Neural cell (in vitro differentiated cells): Measurements from ENCODE around the gene AFG1L. TPM values are rescaled to one million over a fixed set of nuclear protein-coding genes. Genes with fewer than 3 reads are reported as not detected.

Experiments
- H2AFZ ChIP-seq: fragments of 200-600, 300-800 bp; sonication (generic), shearing (Covaris generic); 2 replicates; pipeline ENCODE4 v1.6.0; 2014; ENCODE audit warnings: low read depth, mild to moderate bottlenecking, antibody characterized with exemption, low read length, moderate library complexity
- H3F3A ChIP-seq: fragments of 200-600 bp; shearing (Covaris generic); 2 replicates; pipeline ENCODE4 v1.6.1; 2016; ENCODE audit warnings: mild to moderate bottlenecking, moderate library complexity, mixed read lengths, antibody characterized with exemption, low read length; ENCODE audit not compliant: insufficient read depth, poor library complexity, severe bottlenecking
- H3K27ac ChIP-seq: fragments of 200-600, 300-800 bp; sonication (generic), shearing (Covaris generic); 2 replicates; pipeline ENCODE4 v1.5.1; 2014; ENCODE audit warnings: mild to moderate bottlenecking, low read length, moderate library complexity
- H3K27me3 ChIP-seq: fragments of 300-800, 200-600 bp; sonication (generic), shearing (Covaris generic); 2 replicates; pipeline ENCODE4 v1.6.0; 2014; ENCODE audit warnings: mild to moderate bottlenecking, low read depth, low read length, moderate library complexity; ENCODE audit not compliant: insufficient read depth
- H3K36me3 ChIP-seq: fragments of 300-800, 200-600 bp; sonication (generic), shearing (Covaris generic); 2 replicates; pipeline ENCODE4 v1.5.1; 2014; ENCODE audit warnings: mild to moderate bottlenecking, antibody characterized with exemption, low read length, moderate library complexity; ENCODE audit not compliant: insufficient read depth
- H3K4me2 ChIP-seq: fragments of 300-800, 200-600 bp; sonication (generic), shearing (Covaris generic); 2 replicates; pipeline ENCODE4 v1.6.0; 2014; ENCODE audit warnings: mild to moderate bottlenecking, low read length
- H3K4me3 ChIP-seq: fragments of 300-800, 200-600 bp; sonication (generic), shearing (Covaris generic); 2 replicates; pipeline ENCODE4 v1.5.1; 2014; ENCODE audit warnings: mild to moderate bottlenecking, low read length, moderate library complexity
- H3K79me2 ChIP-seq: fragments of 200-600 bp; shearing (Covaris generic); replicated peaks from 2 replicates; pipeline ENCODE4 v1.6.0; 2014; ENCODE audit warnings: mild to moderate bottlenecking, low read length, moderate library complexity; ENCODE audit not compliant: insufficient read depth
- H3K9ac ChIP-seq: fragments of 300-800, 200-600 bp; sonication (generic), shearing (Covaris generic); 2 replicates; pipeline ENCODE4 v1.6.1; 2016; ENCODE audit warnings: mild to moderate bottlenecking, low read length, mixed read lengths
- H3K9me2 ChIP-seq: fragments of 200-600 bp; shearing (Covaris generic); 2 replicates; pipeline ENCODE4 v1.6.1; 2016; ENCODE audit warnings: mild to moderate bottlenecking, low read length, mixed read lengths; ENCODE audit not compliant: insufficient read depth
- H3K9me3 ChIP-seq: fragments of 200-600, 300-800 bp; sonication (generic), shearing (Covaris generic); 2 replicates; pipeline ENCODE4 v1.6.1; 2016; ENCODE audit warnings: mild to moderate bottlenecking, mixed run types, low read length, moderate library complexity, mixed read lengths
- H4K20me1 ChIP-seq: fragments of 200-600 bp; shearing (Covaris generic); 2 replicates; pipeline ENCODE4 v1.6.1; 2016; ENCODE audit warnings: mild to moderate bottlenecking, mixed run types; ENCODE audit not compliant: insufficient read depth
- EP300 ChIP-seq: fragments of 450-650 bp; conservative IDR thresholded peaks from 2 replicates; pipeline ENCODE4 v1.6.1; 2014; ENCODE audit warnings: antibody characterized with exemption, mild to moderate bottlenecking, moderate library complexity; ENCODE audit not compliant: poor library complexity, severe bottlenecking
- EZH2 ChIP-seq: fragments of 200-600, 300-800 bp; shearing (Covaris generic), sonication (generic); IDR thresholded peaks from 2 replicates; pipeline ENCODE4 v1.6.1; 2014; ENCODE audit warnings: antibody characterized with exemption, low read length, borderline replicate concordance, mild to moderate bottlenecking; ENCODE audit not compliant: insufficient read depth, poor library complexity, severe bottlenecking
- MXI1 ChIP-seq: fragments of 450-650 bp; conservative IDR thresholded peaks from 2 replicates; pipeline ENCODE4 v1.6.1; 2014; ENCODE audit warnings: antibody characterized with exemption, mild to moderate bottlenecking; ENCODE audit not compliant: poor library complexity, severe bottlenecking
- POLR2AphosphoS5 ChIP-seq: IDR thresholded peaks from 2 replicates; pipeline ENCODE4 v1.6.1; 2012
- RAD21 ChIP-seq: fragments of 450-650 bp; conservative IDR thresholded peaks from 2 replicates; pipeline ENCODE4 v1.6.1; 2014; ENCODE audit warnings: antibody characterized with exemption, mild to moderate bottlenecking, moderate library complexity
- SMC3 ChIP-seq: fragments of 450-650 bp; conservative IDR thresholded peaks from 2 replicates; pipeline ENCODE4 v1.6.1; 2014; ENCODE audit warnings: antibody characterized with exemption, mild to moderate bottlenecking, moderate library complexity; ENCODE audit not compliant: poor library complexity
- TAF1 ChIP-seq: IDR thresholded peaks from 2 replicates; pipeline ENCODE4 v1.6.1; 2012; ENCODE audit warnings: low read depth
- polyA plus RNA-seq: library from polyadenylated mRNA; depleted of rRNA; stranded (reverse); fragments of >200 nt; gene quantifications from 2 replicates; pipeline ENCODE4 v1.2.3, GENCODE V29; 2014
- TF ChIP-seq, protein P1 (sequence below): IDR thresholded peaks from 2 replicates; pipeline ENCODE4 v1.6.1; 2012; ENCODE audit warnings: borderline replicate concordance
- TF ChIP-seq, protein P2 (sequence below): fragments of 450-650 bp; IDR thresholded peaks from 2 replicates; pipeline ENCODE4 v1.5.1; 2014; ENCODE audit warnings: antibody characterized with exemption, mild to moderate bottlenecking, moderate library complexity; ENCODE audit not compliant: poor library complexity, severe bottlenecking

AFG1L gene
- polyA plus RNA-seq, 1 donor from 2014 or later: 3.3 TPM

DNA sequence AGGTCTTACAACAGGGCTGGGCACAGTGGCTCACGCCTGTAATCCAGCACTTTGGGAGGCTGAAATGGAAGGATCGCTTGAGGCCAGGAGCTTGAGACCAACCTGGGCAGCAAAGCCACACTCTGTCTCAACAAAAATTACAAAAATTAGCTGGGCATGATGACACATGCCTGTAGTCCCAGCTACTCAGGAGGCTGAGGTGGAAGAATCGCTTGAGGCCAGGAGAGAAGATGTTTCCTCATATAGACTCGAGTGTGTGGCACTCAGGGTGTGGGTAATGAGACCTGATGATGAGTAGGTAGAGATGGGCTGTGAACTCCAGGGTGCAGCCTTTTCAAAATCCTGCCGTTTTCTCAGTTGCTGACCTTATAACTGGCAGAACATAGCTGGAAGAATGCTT lies 140.5 kb downstream of the AFG1L start:
- Histone ChIP-seq H3K9me2 (no peaks in the 10 kb centered on the region), H3F3A (no peaks in the 10 kb centered on the region), H3K27me3 (no peaks in the 10 kb centered on the region), H3K36me3 (no peaks in the 10 kb centered on the region), H3K9ac (no peak overlapping the region), H3K9me3 (no peaks in the 10 kb centered on the region), H2AFZ (no peak overlapping the region), H3K79me2 (no peaks in the 10 kb centered on the region), H4K20me1 (no peaks in the 10 kb centered on the region), H3K27ac (no peak overlapping the region), H3K4me2 (no peak overlapping the region), H3K4me3 (no peak overlapping the region)
- TF ChIP-seq EZH2 (no peak), SMC3 (no peak), EP300 (no peak)
- TF ChIP-seq, protein P1, sequence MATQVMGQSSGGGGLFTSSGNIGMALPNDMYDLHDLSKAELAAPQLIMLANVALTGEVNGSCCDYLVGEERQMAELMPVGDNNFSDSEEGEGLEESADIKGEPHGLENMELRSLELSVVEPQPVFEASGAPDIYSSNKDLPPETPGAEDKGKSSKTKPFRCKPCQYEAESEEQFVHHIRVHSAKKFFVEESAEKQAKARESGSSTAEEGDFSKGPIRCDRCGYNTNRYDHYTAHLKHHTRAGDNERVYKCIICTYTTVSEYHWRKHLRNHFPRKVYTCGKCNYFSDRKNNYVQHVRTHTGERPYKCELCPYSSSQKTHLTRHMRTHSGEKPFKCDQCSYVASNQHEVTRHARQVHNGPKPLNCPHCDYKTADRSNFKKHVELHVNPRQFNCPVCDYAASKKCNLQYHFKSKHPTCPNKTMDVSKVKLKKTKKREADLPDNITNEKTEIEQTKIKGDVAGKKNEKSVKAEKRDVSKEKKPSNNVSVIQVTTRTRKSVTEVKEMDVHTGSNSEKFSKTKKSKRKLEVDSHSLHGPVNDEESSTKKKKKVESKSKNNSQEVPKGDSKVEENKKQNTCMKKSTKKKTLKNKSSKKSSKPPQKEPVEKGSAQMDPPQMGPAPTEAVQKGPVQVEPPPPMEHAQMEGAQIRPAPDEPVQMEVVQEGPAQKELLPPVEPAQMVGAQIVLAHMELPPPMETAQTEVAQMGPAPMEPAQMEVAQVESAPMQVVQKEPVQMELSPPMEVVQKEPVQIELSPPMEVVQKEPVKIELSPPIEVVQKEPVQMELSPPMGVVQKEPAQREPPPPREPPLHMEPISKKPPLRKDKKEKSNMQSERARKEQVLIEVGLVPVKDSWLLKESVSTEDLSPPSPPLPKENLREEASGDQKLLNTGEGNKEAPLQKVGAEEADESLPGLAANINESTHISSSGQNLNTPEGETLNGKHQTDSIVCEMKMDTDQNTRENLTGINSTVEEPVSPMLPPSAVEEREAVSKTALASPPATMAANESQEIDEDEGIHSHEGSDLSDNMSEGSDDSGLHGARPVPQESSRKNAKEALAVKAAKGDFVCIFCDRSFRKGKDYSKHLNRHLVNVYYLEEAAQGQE: no peak

DNA sequence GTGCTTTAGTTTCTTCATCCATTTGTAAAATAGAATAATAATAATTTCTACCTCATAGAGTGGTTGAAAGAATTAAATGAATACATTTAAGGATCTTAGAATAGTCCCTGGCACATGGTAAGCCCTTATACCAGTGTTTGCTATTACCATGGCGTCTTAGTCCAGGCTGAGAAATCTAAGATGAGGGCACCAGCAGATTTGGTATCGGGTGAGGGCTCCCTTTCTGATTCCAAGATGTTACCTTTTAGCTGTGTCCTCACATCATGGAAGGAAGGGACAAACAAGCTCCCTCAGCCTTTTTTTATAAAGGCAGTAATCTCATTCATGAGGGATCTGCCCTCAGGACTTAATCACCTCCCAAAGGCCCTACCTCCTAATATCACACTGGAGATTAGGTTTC lies 141.9 kb downstream of the AFG1L start:
- no peak overlapping the region for H2AFZ ChIP-seq
- H3K9me3 ChIP-seq: no peaks in the 10 kb centered on the region
- no peaks in the 10 kb centered on the region for H3K79me2 ChIP-seq
- no peak overlapping the region for H3K27ac ChIP-seq
- no peaks in the 10 kb centered on the region for H3K36me3 ChIP-seq
- no peaks in the 10 kb centered on the region for H4K20me1 ChIP-seq
- no peak for TF ChIP-seq MXI1
- TF ChIP-seq SMC3: no peak
- no peak for TF ChIP-seq RAD21
- TF ChIP-seq EZH2: no peak
- no peak for TF ChIP-seq EP300
- no peak for TF ChIP-seq TAF1
- TF ChIP-seq, protein P2, sequence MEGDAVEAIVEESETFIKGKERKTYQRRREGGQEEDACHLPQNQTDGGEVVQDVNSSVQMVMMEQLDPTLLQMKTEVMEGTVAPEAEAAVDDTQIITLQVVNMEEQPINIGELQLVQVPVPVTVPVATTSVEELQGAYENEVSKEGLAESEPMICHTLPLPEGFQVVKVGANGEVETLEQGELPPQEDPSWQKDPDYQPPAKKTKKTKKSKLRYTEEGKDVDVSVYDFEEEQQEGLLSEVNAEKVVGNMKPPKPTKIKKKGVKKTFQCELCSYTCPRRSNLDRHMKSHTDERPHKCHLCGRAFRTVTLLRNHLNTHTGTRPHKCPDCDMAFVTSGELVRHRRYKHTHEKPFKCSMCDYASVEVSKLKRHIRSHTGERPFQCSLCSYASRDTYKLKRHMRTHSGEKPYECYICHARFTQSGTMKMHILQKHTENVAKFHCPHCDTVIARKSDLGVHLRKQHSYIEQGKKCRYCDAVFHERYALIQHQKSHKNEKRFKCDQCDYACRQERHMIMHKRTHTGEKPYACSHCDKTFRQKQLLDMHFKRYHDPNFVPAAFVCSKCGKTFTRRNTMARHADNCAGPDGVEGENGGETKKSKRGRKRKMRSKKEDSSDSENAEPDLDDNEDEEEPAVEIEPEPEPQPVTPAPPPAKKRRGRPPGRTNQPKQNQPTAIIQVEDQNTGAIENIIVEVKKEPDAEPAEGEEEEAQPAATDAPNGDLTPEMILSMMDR: no peak
- TF ChIP-seq POLR2AphosphoS5: no peak
- TF ChIP-seq, protein P1: no peak
- no peaks in the 10 kb centered on the region for H3K9me2 ChIP-seq
- no peaks in the 10 kb centered on the region for H3K27me3 ChIP-seq
- H3K4me3 ChIP-seq: no peak overlapping the region
- no peaks in the 10 kb centered on the region for H3F3A ChIP-seq
- no peak overlapping the region for H3K4me2 ChIP-seq
- no peak overlapping the region for H3K9ac ChIP-seq
